ENCODE data around the gene HNMT.

GRCh38 chr2:137960223-137960622, 4.0 kb upstream of the HNMT start:
- TF ChIP-seq, protein P1, sequence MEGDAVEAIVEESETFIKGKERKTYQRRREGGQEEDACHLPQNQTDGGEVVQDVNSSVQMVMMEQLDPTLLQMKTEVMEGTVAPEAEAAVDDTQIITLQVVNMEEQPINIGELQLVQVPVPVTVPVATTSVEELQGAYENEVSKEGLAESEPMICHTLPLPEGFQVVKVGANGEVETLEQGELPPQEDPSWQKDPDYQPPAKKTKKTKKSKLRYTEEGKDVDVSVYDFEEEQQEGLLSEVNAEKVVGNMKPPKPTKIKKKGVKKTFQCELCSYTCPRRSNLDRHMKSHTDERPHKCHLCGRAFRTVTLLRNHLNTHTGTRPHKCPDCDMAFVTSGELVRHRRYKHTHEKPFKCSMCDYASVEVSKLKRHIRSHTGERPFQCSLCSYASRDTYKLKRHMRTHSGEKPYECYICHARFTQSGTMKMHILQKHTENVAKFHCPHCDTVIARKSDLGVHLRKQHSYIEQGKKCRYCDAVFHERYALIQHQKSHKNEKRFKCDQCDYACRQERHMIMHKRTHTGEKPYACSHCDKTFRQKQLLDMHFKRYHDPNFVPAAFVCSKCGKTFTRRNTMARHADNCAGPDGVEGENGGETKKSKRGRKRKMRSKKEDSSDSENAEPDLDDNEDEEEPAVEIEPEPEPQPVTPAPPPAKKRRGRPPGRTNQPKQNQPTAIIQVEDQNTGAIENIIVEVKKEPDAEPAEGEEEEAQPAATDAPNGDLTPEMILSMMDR (IDR thresholded peaks at IDR 0.05; ENCODE audit: control extremely low read depth in 1 of 3, insufficient read depth in 1 of 3, low read depth in 1 of 3, low read length in 3 of 3), result no peak
- no peak for TF ChIP-seq EP300 (IDR thresholded peaks at IDR 0.05; ENCODE audit: borderline replicate concordance in 1 of 2, low read depth in 2 of 2, low read length in 2 of 2)
- no peak for TF ChIP-seq POLR2AphosphoS5 (IDR thresholded peaks at IDR 0.05; ENCODE audit: low read depth, low read length)
- no peak for TF ChIP-seq POLR2A (IDR thresholded peaks at IDR 0.05; ENCODE audit: control extremely low read depth in 1 of 2, low read depth in 2 of 2, low read length in 2 of 2)
